T-helper 1 cell (primary cell): ENCODE data around the gene MYRIP.

Experiments
- DNase-seq, 5 donors: peaks; one replicate each; pipeline ENCODE4 v3.0.0-alpha.2; 2012 to 2020

Gene MYRIP

DNA sequence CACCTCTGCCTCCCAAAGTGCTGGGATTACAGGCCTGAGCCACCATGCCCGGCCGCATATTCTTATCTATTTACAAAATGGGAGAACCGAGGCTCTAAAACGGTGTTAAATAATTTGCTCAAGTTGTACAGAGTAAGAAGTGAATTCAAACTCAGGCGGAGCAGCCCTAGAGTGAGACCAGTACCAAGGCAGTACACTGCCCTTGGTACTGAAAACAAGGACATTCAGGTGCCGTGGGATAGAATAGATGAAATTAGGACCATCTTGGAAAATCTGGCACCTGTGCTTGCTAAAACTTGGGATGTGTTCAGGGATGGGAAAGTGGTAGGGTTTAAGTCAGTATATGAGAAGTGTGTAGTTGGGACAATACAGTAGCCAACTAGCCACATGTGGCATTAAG, 100.7 kb downstream of the MYRIP start:
- DNase-seq, result no peak

DNA sequence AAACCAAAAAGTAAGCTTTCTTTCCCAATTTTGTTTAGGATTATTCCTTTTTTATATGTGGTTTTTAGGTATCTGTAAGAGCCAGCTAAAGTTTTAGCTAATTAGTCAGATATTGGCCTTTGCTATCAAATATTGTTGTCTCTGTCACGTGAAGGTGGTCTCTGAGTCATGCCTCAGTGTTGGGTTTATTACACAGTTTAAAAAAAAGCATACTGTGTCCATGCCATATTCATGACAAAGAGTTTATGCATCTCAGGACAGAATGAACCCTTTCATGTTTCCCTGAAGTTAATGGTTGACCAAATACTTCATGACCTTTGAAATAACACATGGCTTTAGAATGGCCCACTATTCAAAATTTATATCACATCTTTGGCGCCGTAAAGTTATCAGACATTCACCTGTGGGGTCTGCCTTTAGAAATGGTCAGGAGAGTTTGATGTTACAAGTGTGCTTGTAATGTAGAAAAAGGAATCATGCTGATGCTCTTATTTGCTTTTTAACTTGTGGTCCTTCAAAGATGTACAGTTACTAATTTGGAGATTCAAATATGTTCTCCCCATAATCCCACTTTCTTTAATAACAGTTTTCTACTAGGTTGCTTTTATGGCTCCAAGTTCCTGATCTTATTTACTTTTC, 101.5 kb downstream of the MYRIP start:
- no peak for DNase-seq

GRCh38 chr3:39911465-39912309, 102.3 kb downstream of the MYRIP start:
- no peak for DNase-seq

GRCh38 chr3:39915027-39915426, 105.6 kb downstream of the MYRIP start:
- DNase-seq, result no peak

DNA sequence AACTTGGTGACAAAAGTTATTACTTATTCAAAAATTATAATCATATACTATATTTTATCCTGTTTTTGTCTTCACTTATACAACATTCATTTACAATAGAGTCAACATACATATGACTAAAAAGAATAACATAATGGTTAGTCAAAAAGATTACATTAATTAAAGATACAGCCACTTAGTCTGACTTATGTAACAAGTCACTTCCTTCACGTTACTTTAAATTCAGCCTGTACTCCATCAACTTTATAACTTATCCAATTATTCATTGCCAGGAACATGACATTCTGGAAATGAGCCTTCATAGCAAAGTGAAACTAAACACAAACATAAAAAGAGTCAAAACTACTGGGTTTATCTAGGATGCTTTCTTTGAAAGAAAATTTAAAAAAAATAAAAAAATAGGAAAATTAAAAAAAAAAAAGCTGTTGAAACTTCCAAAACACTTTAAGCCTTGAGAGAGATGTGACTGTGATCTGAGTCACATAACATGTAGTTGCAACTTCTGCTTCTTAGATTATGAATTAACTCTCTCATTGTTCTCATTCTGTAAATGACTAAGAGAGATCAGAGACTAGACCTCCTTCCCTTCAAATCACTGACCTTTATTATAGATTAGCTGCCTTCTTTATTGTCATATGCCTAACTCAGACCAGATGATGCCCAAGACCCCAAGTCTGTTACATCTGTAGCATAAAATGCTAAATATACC, 107.8 kb downstream of the MYRIP start:
- DNase-seq, result no peak

DNA sequence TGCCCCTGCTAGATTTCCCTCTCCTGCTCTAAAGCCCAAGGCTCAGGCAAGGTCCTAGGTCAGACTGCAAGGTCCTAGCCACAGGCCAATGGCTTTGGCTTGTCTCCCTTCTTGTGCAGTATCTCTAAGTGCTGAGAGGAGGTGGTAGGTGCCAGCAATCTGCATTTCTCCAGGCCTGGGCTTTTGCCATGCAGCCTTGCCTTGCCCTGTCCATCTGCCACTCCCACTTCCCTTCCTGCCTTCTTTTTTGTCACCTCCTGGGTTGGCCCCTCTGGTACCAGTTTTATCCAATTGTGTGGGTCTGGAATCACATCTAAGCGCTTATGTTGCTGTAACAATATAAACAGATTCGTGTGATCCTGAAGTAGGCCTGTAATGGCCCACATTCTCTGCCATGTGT, 109.9 kb downstream of the MYRIP start:
- no peak for DNase-seq

- no peak for DNase-seq
Measured at GRCh38 chr3:39920271-39920670, 110.9 kb downstream of the MYRIP start.

GRCh38 chr3:39927479-39927878, 118.1 kb downstream of the MYRIP start:
- no peak for DNase-seq

GRCh38 chr3:39933986-39934693, 124.7 kb downstream of the MYRIP start:
- no peak for DNase-seq

DNA sequence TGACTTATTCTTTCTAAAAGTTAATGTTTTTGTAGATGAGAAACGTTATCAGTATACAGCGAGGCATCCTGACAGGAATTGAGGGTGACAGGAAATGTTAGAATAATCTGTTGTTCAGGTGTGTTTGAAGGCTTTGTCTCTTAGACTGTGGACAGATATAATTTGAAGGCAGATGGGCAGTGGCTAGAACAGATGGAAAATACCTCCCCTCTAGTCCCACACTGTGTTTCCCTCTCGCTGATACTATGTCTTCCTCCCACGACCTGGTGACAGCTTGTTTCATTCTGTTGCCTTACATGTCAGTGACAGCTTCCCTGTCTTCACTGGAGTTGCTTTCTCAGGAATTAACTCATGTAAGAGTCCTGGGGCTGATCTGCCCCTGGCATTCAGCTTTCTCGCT, 125.3 kb downstream of the MYRIP start:
- no peak for DNase-seq

- no peak for DNase-seq
Measured at GRCh38 chr3:39935261-39935660, 125.9 kb downstream of the MYRIP start.

DNA sequence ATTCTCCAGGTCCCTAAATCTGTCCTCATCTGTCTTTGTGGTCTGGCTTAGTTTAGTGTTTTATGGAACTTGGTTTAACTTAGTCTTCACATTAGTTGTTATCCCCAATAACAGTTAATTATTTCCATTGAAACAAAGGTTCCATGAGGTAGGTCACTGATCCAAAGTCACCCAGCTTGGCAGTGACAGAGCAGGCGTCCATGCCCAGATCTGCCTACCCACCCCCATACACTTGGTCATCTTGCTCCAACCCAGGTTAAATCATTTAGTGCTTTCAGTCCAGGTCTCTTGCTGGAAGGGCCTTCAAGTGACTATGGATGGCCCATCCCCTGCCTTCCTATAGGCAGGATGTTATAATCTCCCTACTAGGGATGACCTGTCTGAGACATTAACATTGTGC, 127.4 kb downstream of the MYRIP start:
- DNase-seq, result no peak

GRCh38 chr3:39937315-39937714, 127.9 kb downstream of the MYRIP start:
- no peak for DNase-seq

DNA sequence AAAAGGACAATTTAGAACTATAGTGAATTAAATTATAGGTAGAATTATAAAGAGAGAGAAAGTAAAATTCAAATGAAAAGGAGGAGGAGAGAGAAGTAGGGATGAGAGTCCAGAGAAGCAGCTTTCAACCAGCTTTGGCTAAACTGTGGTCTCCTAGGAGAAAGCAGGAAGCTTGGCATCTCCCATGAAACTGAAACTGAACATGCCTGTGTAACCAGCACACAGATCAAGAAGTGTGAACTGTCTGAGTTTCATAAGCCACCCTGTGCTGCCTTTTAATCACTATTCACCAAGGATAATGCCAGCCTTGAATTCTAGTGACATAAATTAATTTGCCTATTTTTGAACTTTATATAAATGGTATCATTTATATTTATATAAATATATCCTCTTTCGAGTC, 128.5 kb downstream of the MYRIP start:
- DNase-seq, result no peak

GRCh38 chr3:39941931-39942330, 132.5 kb downstream of the MYRIP start:
- DNase-seq, result no peak

DNA sequence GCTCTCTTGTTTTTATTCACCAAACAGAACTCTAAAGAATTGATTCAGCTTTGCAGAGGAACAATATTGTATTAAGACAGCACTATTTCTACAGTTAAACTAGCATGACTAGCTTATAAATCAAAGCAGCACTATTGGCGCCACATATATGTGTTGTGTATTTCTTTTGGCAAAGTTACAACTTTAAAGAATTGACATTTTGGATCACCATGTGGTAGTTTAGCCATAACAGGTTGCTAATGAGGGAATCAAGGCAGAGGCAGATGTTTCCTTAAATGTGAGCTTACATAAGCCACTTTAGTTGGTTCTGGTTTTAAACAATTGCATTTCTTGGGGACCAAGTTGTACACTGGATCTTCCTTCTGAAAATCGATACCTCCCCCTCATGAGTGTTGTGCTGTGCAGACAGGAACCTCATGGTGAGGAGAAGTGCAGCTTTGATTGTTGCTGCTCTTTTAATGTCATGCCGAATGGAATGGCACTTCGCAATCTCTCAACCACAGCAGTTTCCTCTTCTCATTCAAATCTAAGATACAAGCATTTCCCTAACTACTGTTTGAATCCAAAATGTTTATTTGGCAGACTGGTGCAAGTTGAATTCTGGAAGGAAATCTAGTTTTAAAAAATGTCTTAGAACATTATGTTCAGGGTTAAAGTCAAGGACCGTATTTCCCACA, 151.2 kb downstream of the MYRIP start:
- no peak for DNase-seq

DNA sequence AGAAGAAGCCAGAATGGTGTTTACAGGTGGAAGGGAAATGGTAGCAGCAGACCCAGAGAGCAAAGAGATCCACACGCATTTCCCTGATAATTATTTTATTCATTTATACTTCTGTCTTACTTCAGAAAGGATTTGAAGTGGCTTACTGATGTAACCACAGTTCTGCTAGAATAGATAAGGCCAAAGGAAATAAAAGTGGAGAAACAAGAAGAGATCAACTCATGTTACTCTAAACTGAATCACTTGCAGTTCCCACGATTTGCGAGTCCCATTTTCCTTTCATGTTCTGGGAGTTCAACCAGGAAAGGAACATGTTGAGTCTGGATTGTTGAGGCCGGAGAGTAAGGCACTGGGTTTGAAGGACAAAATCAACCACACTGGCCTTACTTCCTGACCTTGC, 151.8 kb downstream of the MYRIP start:
- no peak for DNase-seq

DNA sequence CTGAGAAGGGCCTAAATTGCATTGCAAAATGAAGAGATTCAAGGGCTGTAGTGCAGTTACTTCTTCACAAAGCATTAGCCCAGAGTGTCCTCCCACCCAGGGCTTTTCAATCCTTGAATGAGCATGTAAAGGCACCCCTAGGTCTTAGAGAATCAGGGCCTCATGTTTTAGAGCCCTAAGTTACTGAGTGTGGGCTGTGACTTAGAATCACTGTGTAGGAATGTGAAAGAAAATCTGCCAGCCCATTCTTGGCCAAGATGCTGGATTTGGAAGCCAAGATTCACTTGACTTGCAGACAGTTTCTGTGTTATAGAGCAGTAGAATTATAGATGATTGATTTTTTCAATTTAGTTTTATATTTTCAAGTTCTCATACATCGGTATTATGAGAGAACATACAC, 153.2 kb downstream of the MYRIP start:
- no peak for DNase-seq

DNA sequence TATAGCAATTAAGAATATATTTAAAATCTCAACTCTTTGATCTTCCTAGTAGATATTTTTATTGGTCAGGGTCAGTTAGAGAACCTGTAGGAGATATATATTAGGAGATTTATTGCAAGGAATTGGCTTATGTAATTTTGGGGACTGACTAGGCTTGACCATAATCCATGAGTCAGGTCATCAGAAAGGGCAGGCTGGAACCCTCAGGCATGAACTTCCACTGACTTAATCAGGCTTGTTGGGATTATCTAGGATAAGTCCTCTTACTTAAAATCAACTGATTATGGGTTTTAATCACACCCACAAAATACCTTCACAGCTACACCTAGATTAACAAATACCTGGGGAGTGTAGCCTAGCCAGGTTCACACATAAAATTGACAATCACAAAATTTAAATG, 156.1 kb downstream of the MYRIP start:
- DNase-seq, result no peak

GRCh38 chr3:39965997-39966396, 156.6 kb downstream of the MYRIP start:
- no peak for DNase-seq

- no peak for DNase-seq
Measured at GRCh38 chr3:39970982-39971381, 161.6 kb downstream of the MYRIP start.

GRCh38 chr3:39971559-39972031, 162.2 kb downstream of the MYRIP start:
- DNase-seq, result no peak
